DND-41 (cell line): ENCODE data around the gene AADACL3.

ENCODE experiments used
- ATAC-seq: fragments of 200-7000 bp; cut with Tn5 transposase; 3 replicates; pipeline ENCODE4 v1.9.1; 2021; ENCODE audit warnings: low read depth; ENCODE audit not compliant: insufficient read depth
- DNase-seq: peaks from one replicate; pipeline ENCODE4 v3.0.0-alpha.2; 2020
- H2AFZ ChIP-seq: 2 replicates; pipeline ENCODE4 v1.6.0; 2012; ENCODE audit warnings: low read depth, low read length
- H3K27ac ChIP-seq: 2 replicates; pipeline ENCODE4 v1.5.1; 2012; ENCODE audit warnings: low read length, inconsistent platforms
- H3K27me3 ChIP-seq: fragments of 200-600 bp; sonication (generic); 2 replicates; pipeline ENCODE4 v1.6.0; 2012; ENCODE audit warnings: low read length, mild to moderate bottlenecking, inconsistent platforms; ENCODE audit not compliant: insufficient read depth, poor library complexity
- H3K36me3 ChIP-seq: 2 replicates; pipeline ENCODE4 v1.5.1; 2012; ENCODE audit warnings: low read length, inconsistent platforms; ENCODE audit not compliant: insufficient read depth
- H3K4me1 ChIP-seq: 2 replicates; pipeline ENCODE4 v1.5.1; 2012; ENCODE audit warnings: mild to moderate bottlenecking, low read length; ENCODE audit not compliant: insufficient read depth
- H3K4me2 ChIP-seq: 2 replicates; pipeline ENCODE4 v1.6.0; 2012; ENCODE audit warnings: mild to moderate bottlenecking, moderate library complexity, low read length, inconsistent platforms; ENCODE audit not compliant: insufficient read depth
- H3K4me3 ChIP-seq, 2 experiments: fragments of 200-600 bp in 1 of 2; shearing (Covaris generic) in 1 of 2; 2 replicates each; pipeline ENCODE4 v1.5.1; 2012 to 2016; ENCODE audit warnings: inconsistent platforms in 2 of 2, low read length in 2 of 2, mild to moderate bottlenecking in 2 of 2, low read depth in 1 of 2, moderate library complexity in 1 of 2
- H3K79me2 ChIP-seq: 2 replicates; pipeline ENCODE4 v1.6.0; 2012; ENCODE audit warnings: low read length, inconsistent platforms; ENCODE audit not compliant: insufficient read depth
- H3K9ac ChIP-seq: 2 replicates; pipeline ENCODE4 v1.6.0; 2012; ENCODE audit warnings: low read depth, mild to moderate bottlenecking, inconsistent platforms, low read length, moderate library complexity
- H3K9me3 ChIP-seq: 2 replicates; pipeline ENCODE4 v1.5.1; 2012; ENCODE audit warnings: low read length, moderate library complexity, mild to moderate bottlenecking, inconsistent platforms; ENCODE audit not compliant: insufficient read depth, severe bottlenecking
- H4K20me1 ChIP-seq: 2 replicates; pipeline ENCODE4 v1.6.0; 2012; ENCODE audit warnings: low read length; ENCODE audit not compliant: insufficient read depth
- EZH2 ChIP-seq: IDR thresholded peaks from 3 replicates; pipeline ENCODE4 v1.6.1; 2012; ENCODE audit warnings: borderline replicate concordance, low read depth, mild to moderate bottlenecking, moderate library complexity, low read length, inconsistent platforms; ENCODE audit not compliant: severe bottlenecking
- TF ChIP-seq, protein P1 (sequence below): IDR thresholded peaks from 2 replicates; pipeline ENCODE4 v1.5.1; 2012; ENCODE audit warnings: borderline replicate concordance, low read length, moderate library complexity, mild to moderate bottlenecking; ENCODE audit not compliant: poor library complexity, severe bottlenecking; ENCODE audit errors: extremely low read depth

The AADACL3 gene

DNA sequence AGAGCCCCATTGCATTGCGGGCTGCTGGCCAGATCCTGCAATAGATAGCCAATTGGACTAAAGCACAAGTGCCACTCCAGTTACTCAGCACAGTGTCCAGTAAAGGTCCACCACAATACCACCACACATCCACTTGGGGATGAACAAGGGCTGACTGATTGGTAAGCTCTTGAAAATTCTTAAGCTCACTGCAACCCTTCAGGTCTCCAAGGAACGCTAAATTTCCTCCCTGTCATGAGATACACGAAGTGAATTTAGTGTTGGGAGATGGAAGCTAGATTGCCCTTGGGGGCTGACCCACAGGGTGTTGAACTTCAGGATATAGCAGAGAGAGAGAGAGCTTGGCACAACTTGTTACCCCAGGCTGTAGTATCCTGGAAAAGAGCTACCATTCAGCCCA lies 9.8 kb upstream of the AADACL3 start:
- Histone ChIP-seq H3K9me3 (peaks cover 6% of the 10 kb centered on the region), H3K4me1 (no peaks in the 10 kb centered on the region), H3K9ac (no peak overlapping the region), H2AFZ (no peak overlapping the region), H4K20me1 (no peaks in the 10 kb centered on the region), H3K27me3 (peaks cover under 1% of the 10 kb centered on the region), H3K79me2 (no peaks in the 10 kb centered on the region), H3K4me3 (no peak overlapping the region), H3K4me2 (no peak overlapping the region), H3K36me3 (no peaks in the 10 kb centered on the region), H3K27ac (no peak overlapping the region)
- DNase-seq (no peak), ATAC-seq (no peak)
- TF ChIP-seq, protein P1, sequence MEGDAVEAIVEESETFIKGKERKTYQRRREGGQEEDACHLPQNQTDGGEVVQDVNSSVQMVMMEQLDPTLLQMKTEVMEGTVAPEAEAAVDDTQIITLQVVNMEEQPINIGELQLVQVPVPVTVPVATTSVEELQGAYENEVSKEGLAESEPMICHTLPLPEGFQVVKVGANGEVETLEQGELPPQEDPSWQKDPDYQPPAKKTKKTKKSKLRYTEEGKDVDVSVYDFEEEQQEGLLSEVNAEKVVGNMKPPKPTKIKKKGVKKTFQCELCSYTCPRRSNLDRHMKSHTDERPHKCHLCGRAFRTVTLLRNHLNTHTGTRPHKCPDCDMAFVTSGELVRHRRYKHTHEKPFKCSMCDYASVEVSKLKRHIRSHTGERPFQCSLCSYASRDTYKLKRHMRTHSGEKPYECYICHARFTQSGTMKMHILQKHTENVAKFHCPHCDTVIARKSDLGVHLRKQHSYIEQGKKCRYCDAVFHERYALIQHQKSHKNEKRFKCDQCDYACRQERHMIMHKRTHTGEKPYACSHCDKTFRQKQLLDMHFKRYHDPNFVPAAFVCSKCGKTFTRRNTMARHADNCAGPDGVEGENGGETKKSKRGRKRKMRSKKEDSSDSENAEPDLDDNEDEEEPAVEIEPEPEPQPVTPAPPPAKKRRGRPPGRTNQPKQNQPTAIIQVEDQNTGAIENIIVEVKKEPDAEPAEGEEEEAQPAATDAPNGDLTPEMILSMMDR: no peak
- TF ChIP-seq EZH2: no peak

DNA sequence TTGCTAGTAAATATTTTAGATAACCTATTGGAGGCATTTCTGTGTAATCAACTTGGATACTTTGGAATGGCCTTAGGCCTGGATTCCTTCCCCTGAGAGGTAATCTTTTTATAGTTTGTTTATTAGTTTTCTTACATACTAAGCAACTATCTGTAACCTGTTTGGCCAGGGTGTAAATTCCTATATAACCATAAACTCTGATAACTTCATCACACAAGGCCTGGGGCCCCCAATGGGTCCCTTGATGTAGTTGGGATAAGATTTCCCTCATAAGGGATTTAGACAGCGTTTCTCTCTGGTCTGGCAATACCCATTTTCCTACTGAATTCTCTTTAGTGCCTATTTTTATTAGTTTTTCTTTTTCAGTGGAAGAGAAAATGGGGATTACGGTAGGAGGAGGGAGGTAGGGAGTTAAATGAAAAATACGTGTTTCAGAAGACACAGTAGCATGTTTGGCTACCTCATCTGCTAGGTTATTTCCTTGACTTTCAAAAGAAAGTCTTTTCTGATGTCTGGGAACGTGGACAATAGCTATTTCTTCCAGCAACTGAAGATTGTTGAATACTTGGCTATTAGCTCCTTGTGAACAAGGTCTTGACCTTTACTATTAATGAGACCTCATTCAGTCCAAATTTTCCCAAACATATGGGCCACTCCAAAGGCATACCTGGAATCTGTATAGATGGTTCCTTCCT lies 7.4 kb upstream of the AADACL3 start:
- TF ChIP-seq, protein P1: no peak
- TF ChIP-seq EZH2: no peak
- Histone ChIP-seq H3K9me3 (peaks cover 2% of the 10 kb centered on the region), H3K79me2 (no peaks in the 10 kb centered on the region), H3K27me3 (peaks cover 11% of the 10 kb centered on the region), H4K20me1 (no peaks in the 10 kb centered on the region), H3K4me2 (no peak overlapping the region), H2AFZ (no peak overlapping the region), H3K36me3 (no peaks in the 10 kb centered on the region), H3K4me1 (no peaks in the 10 kb centered on the region), H3K4me3 (no peak overlapping the region), H3K27ac (no peak overlapping the region), H3K9ac (no peak overlapping the region)
- DNase-seq (no peak), ATAC-seq (no peak)

DNA sequence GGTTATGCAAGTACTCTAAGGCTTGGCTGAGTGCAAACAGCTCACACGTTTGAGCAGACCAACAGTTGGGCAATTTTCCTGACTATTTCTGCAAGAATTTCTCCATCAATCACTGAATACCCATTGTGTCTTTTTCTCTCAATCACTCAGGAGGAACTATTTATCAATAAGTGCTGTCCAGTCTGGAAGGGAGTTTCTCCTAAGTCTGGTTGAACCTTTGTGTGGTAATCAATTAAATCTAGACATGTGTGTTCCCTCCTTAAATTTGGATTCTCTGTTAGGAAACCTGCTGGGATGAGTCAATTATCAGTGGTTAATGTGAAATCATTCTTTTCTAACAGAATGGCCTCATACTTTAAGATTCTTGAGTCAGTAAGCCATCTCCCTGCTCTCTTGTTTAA lies 6.8 kb upstream of the AADACL3 start:
- H4K20me1 ChIP-seq: no peaks in the 10 kb centered on the region
- no peak overlapping the region for H2AFZ ChIP-seq
- TF ChIP-seq, protein P1: no peak
- TF ChIP-seq EZH2: no peak
- no peaks in the 10 kb centered on the region for H3K36me3 ChIP-seq
- H3K4me3 ChIP-seq: no peak overlapping the region
- H3K9me3 ChIP-seq: no peaks in the 10 kb centered on the region
- no peaks in the 10 kb centered on the region for H3K4me1 ChIP-seq
- H3K9ac ChIP-seq: no peak overlapping the region
- no peak overlapping the region for H3K4me2 ChIP-seq
- peaks cover 11% of the 10 kb centered on the region for H3K27me3 ChIP-seq
- DNase-seq: no peak
- no peaks in the 10 kb centered on the region for H3K79me2 ChIP-seq
- no peak for ATAC-seq
- H3K27ac ChIP-seq: no peak overlapping the region

DNA sequence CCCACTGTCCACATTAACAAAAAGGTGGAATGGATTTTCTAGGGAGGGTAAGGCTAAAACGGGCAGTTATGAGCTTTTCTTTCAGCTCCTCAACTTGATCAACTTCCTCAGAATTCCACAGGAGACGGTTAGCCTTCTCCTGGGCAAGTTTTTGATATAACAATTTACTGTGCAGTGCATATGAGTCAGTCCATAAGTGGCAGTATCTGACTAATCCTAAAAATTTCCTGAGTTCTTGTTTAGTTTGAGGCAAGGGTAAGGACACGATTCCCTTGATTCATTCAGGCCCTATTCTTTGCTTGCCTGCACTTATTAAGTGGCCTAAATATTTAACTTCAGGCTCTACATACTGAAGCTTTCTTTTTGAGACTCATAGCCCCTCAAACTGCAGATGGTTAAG lies 6.2 kb upstream of the AADACL3 start:
- TF ChIP-seq, protein P1: no peak
- TF ChIP-seq EZH2: no peak

More for the DNA sequence above, 6.2 kb upstream of the AADACL3 start:
- ATAC-seq: no peak
- Histone ChIP-seq H3K79me2 (no peaks in the 10 kb centered on the region), H3K27ac (no peak overlapping the region), H2AFZ (no peak overlapping the region), H3K4me3 (no peak overlapping the region), H3K36me3 (no peaks in the 10 kb centered on the region), H4K20me1 (no peaks in the 10 kb centered on the region), H3K27me3 (peaks cover 11% of the 10 kb centered on the region), H3K9ac (no peak overlapping the region), H3K4me1 (no peaks in the 10 kb centered on the region), H3K9me3 (no peaks in the 10 kb centered on the region), H3K4me2 (no peak overlapping the region)
- no peak for DNase-seq
